ENCODE measurements around the gene TMEM163.

Gene TMEM163

GRCh38 chr2:134452042-134452733, 266.6 kb downstream of the TMEM163 start:
- FAIRE-seq: no peak

GRCh38 chr2:134451347-134451630, 267.5 kb downstream of the TMEM163 start:
- FAIRE-seq: no peak

- FAIRE-seq: no peak
These were observed 268.9 kb downstream of the TMEM163 start for GRCh38 chr2:134449751-134450513.

GRCh38 chr2:134449157-134449556, 269.6 kb downstream of the TMEM163 start:
- no peak for FAIRE-seq

GRCh38 chr2:134448650-134449049, 270.1 kb downstream of the TMEM163 start:
- no peak for FAIRE-seq

GRCh38 chr2:134447669-134448068, 271.1 kb downstream of the TMEM163 start:
- no peak for FAIRE-seq

GRCh38 chr2:134446383-134447017, 272.3 kb downstream of the TMEM163 start:
- no peak for FAIRE-seq

- no peak for FAIRE-seq
These were observed 272.8 kb downstream of the TMEM163 start for GRCh38 chr2:134445985-134446382.

GRCh38 chr2:134445116-134445515, 273.7 kb downstream of the TMEM163 start:
- no peak for FAIRE-seq

- FAIRE-seq: no peak
These were observed 274.9 kb downstream of the TMEM163 start for GRCh38 chr2:134443814-134444480.

- no peak for FAIRE-seq
These were observed 277.5 kb downstream of the TMEM163 start for GRCh38 chr2:134441153-134441863.

GRCh38 chr2:134440336-134440909, 278.4 kb downstream of the TMEM163 start:
- FAIRE-seq: no peak

- no peak for FAIRE-seq
These were observed 280.4 kb downstream of the TMEM163 start for GRCh38 chr2:134438371-134438770.

- no peak for FAIRE-seq
These were observed 282.1 kb downstream of the TMEM163 start for GRCh38 chr2:134436706-134437105.

GRCh38 chr2:134435936-134436335, 282.9 kb downstream of the TMEM163 start:
- FAIRE-seq: no peak

GRCh38 chr2:134435505-134435904, 283.3 kb downstream of the TMEM163 start:
- FAIRE-seq: no peak

- no peak for FAIRE-seq
These were observed 284.8 kb downstream of the TMEM163 start for GRCh38 chr2:134433979-134434378.

- FAIRE-seq: no peak
These were observed 285.3 kb downstream of the TMEM163 start for GRCh38 chr2:134433469-134433868.

- no peak for FAIRE-seq
These were observed 286.3 kb downstream of the TMEM163 start for GRCh38 chr2:134432435-134432883.

- FAIRE-seq: no peak
These were observed 286.9 kb downstream of the TMEM163 start for GRCh38 chr2:134431838-134432434.

- FAIRE-seq: no peak
These were observed 288.9 kb downstream of the TMEM163 start for GRCh38 chr2:134429886-134430285.

GRCh38 chr2:134426721-134427120, 292.1 kb downstream of the TMEM163 start:
- no peak for FAIRE-seq
